ENCODE results near the gene TMEM61. TPM values are rescaled to one million over a fixed set of nuclear protein-coding genes. Genes with fewer than 3 reads are reported as not detected.

Gene TMEM61
- total and polyA plus RNA-seq, 2 of the 8 experiments (the other 6 are each of a cell fraction or from before 2014, with no cell fraction given) = 0.54 to 1.4 TPM

DNA sequence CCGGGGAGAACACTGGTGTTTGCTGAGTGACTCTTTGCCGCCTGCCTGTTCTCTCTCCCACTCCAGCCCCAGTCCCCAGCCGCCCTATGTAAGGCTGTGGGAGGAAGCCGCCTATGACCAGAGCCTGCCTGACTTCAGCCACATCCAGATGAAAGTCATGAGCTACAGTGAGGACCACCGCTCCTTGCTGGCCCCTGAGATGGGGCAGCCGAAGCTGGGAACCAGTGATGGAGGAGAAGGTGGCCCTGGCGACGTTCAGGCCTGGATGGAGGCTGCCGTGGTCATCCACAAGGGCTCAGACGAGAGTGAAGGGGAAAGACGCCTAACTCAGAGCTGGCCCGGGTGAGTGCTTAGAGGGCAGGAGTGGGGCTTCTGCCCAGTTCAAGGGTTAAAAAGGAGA lies 26.5 kb downstream of the TMEM61 start:
- ChIA-PET CTCF (ENCODE audit: partially characterized antibody) (interaction anchor here (0.9 to 8.7 kb wide), 11 partner anchors 9 to 69 kb away, joined by 3 to 62 read pairs (median 5); no protein-coding TSS in a partner anchor), POLR2A (ENCODE audit: partially characterized antibody) (no interaction called here)
- Histone ChIP-seq H3K27me3 (replicated peaks in 1 of 4; ENCODE audit: control insufficient read depth in 3 of 4, extremely low read depth in 1 of 4, insufficient read depth in 3 of 4, low read length in 3 of 4) (peaks cover 0 to 11% (median 3%) of the 10 kb centered on the region in 4 experiments; a peak in 3 of 7 replicates), H2AFZ (ENCODE audit: low read length) (no peak overlapping the region), H3K4me2 (ENCODE audit: insufficient read depth in 1 of 2, low read depth in 2 of 2, low read length in 2 of 2) (no peak overlapping the region), H3K9me3 (ENCODE audit: insufficient read depth in 2 of 2, low read depth in 1 of 2, low read length in 1 of 2) (peaks cover 0 to 8% of the 10 kb centered on the region in 2 experiments; a peak in 1 of 4 replicates), H3K79me2 (ENCODE audit: control insufficient read depth in 1 of 2, insufficient read depth in 2 of 2, low read length in 2 of 2) (no peaks in the 10 kb centered on the region; a peak in 1 of 4 replicates), H4K8ac (ENCODE audit: extremely low read depth, insufficient read depth, low read length) (no peak overlapping the region), H3K23ac (ENCODE audit: insufficient read length) (no peak overlapping the region), H2BK5ac (ENCODE audit: low read depth, low read length) (no peak overlapping the region), H3K9ac (replicated peaks in 1 of 4; ENCODE audit: extremely low read depth in 1 of 4, low read depth in 3 of 4, low read length in 3 of 4) (no peak overlapping the region), H4K91ac (replicated peaks; ENCODE audit: insufficient read length, low read length) (no peak overlapping the region), H3K27ac (ENCODE audit: low read depth, low read length) (no peak overlapping the region), H2BK12ac (ENCODE audit: low read depth, low read length) (no peak overlapping the region), H3K4me1 (replicated peaks in 1 of 4; ENCODE audit: control insufficient read depth in 3 of 4, insufficient read depth in 4 of 4, low read length in 3 of 4) (peaks cover 0 to 12% (median 3%) of the 10 kb centered on the region in 4 experiments; a peak in 4 of 7 replicates), H2AK5ac (ENCODE audit: low read depth, low read length) (no peak overlapping the region), H3K4me3 (ENCODE audit: extremely low read depth in 1 of 4, insufficient read depth in 2 of 4, low read depth in 3 of 4, low read length in 4 of 4) (no peak overlapping the region), H4K20me1 (replicated peaks in 1 of 2; ENCODE audit: control insufficient read depth in 1 of 2, insufficient read depth in 2 of 2, low read length in 2 of 2) (peaks cover 0 to 4% of the 10 kb centered on the region in 2 experiments), H3K79me1 (ENCODE audit: low read depth, low read length) (no peaks in the 10 kb centered on the region), H3K4ac (replicated peaks; ENCODE audit: insufficient read length, low read depth, low read length) (no peak overlapping the region), H2BK120ac (replicated peaks; ENCODE audit: low read depth, low read length) (no peak overlapping the region), H3K18ac (ENCODE audit: extremely low read depth, low read length) (no peak overlapping the region), H3K14ac (ENCODE audit: insufficient read length) (no peak overlapping the region), H3K56ac (replicated peaks; ENCODE audit: insufficient read length, low read depth, low read length) (no peak overlapping the region), H2BK15ac (ENCODE audit: low read length) (no peak overlapping the region), H3K23me2 (ENCODE audit: low read depth, low read length) (peaks cover 6% of the 10 kb centered on the region; the same call in 1 of the 2 replicates), H3K36me3 (ENCODE audit: control insufficient read depth in 2 of 4, insufficient read depth in 4 of 4, low read length in 3 of 4) (no peaks in the 10 kb centered on the region), H4K5ac (ENCODE audit: insufficient read length, low read depth, low read length) (no peak overlapping the region), H2BK20ac (ENCODE audit: low read length) (no peak overlapping the region)
- FAIRE-seq = no peak
- no peak for DNase-seq (ENCODE audit: low read depth in 1 of 2, low spot score in 2 of 2)
- TF ChIP-seq, protein P1, sequence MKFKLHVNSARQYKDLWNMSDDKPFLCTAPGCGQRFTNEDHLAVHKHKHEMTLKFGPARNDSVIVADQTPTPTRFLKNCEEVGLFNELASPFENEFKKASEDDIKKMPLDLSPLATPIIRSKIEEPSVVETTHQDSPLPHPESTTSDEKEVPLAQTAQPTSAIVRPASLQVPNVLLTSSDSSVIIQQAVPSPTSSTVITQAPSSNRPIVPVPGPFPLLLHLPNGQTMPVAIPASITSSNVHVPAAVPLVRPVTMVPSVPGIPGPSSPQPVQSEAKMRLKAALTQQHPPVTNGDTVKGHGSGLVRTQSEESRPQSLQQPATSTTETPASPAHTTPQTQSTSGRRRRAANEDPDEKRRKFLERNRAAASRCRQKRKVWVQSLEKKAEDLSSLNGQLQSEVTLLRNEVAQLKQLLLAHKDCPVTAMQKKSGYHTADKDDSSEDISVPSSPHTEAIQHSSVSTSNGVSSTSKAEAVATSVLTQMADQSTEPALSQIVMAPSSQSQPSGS (IDR thresholded peaks at IDR 0.05; ENCODE audit: low read length) = no peak
- TF ChIP-seq NANOG (IDR thresholded peaks at IDR 0.05; ENCODE audit: insufficient read depth, low read depth, low read length, poor library complexity, severe bottlenecking) (no peak), CEBPB (IDR thresholded peaks at IDR 0.05; ENCODE audit: low read depth, low read length) (no peak), POU5F1 (IDR thresholded peaks at IDR 0.05; ENCODE audit: low read depth, low read length) (no peak), GABPA (IDR thresholded peaks at IDR 0.05; ENCODE audit: borderline replicate concordance, insufficient read depth, low read length) (no peak), EZH2 (IDR thresholded peaks at IDR 0.05; ENCODE audit: low read depth, low read length, severe bottlenecking) (no peak), RXRA (IDR thresholded peaks at IDR 0.05; ENCODE audit: insufficient read depth, low read depth, low read length) (no peak)
- WGBS, 2 experiments (ENCODE audit: extremely low coverage in 1 of 2, insufficient coverage in 1 of 2, insufficient read length in 1 of 2, insufficient replicate concordance in 2 of 2, low coverage in 1 of 2, low lambda C conversion rate in 2 of 2, missing lambda C conversion rate in 1 of 2) = 87% methylated on average over 11 of the region's 12 CpGs; no CpG with 5 or more reads in 1 of the 2 experiments

Measured in H1 (cell line).